Parathyroid adenoma (tissue), 2 donors: ENCODE data around the gene SETSIP.

ENCODE experiments used
- H2AFZ ChIP-seq: fragments of 300-600 bp; sonication (generic); one replicate; pipeline ENCODE4 v1.7.0; 2017; ENCODE audit warnings: antibody characterized with exemption, mild to moderate bottlenecking
- H3K27ac ChIP-seq: fragments of 300-600 bp; sonication (generic); one replicate; pipeline ENCODE4 v1.7.0; 2017
- H3K27me3 ChIP-seq: fragments of 300-600 bp; sonication (generic); one replicate; pipeline ENCODE4 v1.7.0; 2017; ENCODE audit warnings: low read length; ENCODE audit not compliant: control insufficient read depth, insufficient read depth
- H3K36me3 ChIP-seq: fragments of 300-600 bp; sonication (generic); one replicate; pipeline ENCODE4 v1.7.0; 2017; ENCODE audit warnings: low read length; ENCODE audit not compliant: control insufficient read depth, insufficient read depth
- H3K4me1 ChIP-seq: fragments of 300-600 bp; sonication (generic); one replicate; pipeline ENCODE4 v1.7.0; 2017; ENCODE audit warnings: control low read depth
- H3K4me2 ChIP-seq: fragments of 300-600 bp; sonication (generic); one replicate; pipeline ENCODE4 v1.7.0; 2017; ENCODE audit warnings: low read length
- H3K4me3 ChIP-seq: fragments of 300-600 bp; sonication (generic); one replicate; pipeline ENCODE4 v1.7.0; 2017; ENCODE audit warnings: low read depth, low read length
- H3K79me2 ChIP-seq: fragments of 300-600 bp; sonication (generic); one replicate; pipeline ENCODE4 v1.7.0; 2017; ENCODE audit warnings: control low read depth
- H3K9ac ChIP-seq: fragments of 300-600 bp; sonication (generic); one replicate; pipeline ENCODE4 v1.7.0; 2017; ENCODE audit warnings: mild to moderate bottlenecking
- H3K9me3 ChIP-seq: fragments of 300-600 bp; sonication (generic); one replicate; pipeline ENCODE4 v1.7.0; 2017; ENCODE audit warnings: low read length; ENCODE audit not compliant: control insufficient read depth
- CTCF ChIP-seq: fragments of 300-600 bp; sonication (generic); IDR thresholded peaks from one replicate; pipeline ENCODE4 v1.7.0; 2017; ENCODE audit warnings: antibody characterized with exemption, mild to moderate bottlenecking
- donor health status: primary hyperparathyroidism.

Gene SETSIP

GRCh38 chr1:92105546-92106081 is 30.4 kb upstream of the SETSIP start:
- H3K4me3 ChIP-seq: no peak overlapping the region
- no peak overlapping the region for H3K4me2 ChIP-seq
- H3K79me2 ChIP-seq: no peaks in the 10 kb centered on the region
- H3K27ac ChIP-seq: no peak overlapping the region
- no peak overlapping the region for H3K9ac ChIP-seq
- H3K9me3 ChIP-seq: no peaks in the 10 kb centered on the region
- TF ChIP-seq CTCF: no peak
- no peaks in the 10 kb centered on the region for H3K4me1 ChIP-seq
- no peaks in the 10 kb centered on the region for H3K27me3 ChIP-seq
- H2AFZ ChIP-seq: no peak overlapping the region
- no peaks in the 10 kb centered on the region for H3K36me3 ChIP-seq

GRCh38 chr1:92096317-92096716 is 21.1 kb upstream of the SETSIP start:
- Histone ChIP-seq H3K4me2 (no peak overlapping the region), H3K27me3 (no peaks in the 10 kb centered on the region), H3K27ac (no peak overlapping the region), H3K9ac (no peak overlapping the region), H3K79me2 (no peaks in the 10 kb centered on the region), H3K4me3 (no peak overlapping the region), H3K4me1 (no peaks in the 10 kb centered on the region), H3K36me3 (no peaks in the 10 kb centered on the region), H3K9me3 (no peaks in the 10 kb centered on the region), H2AFZ (no peak overlapping the region)
- no peak for TF ChIP-seq CTCF

GRCh38 chr1:92095874-92096273 is 20.7 kb upstream of the SETSIP start:
- no peak for TF ChIP-seq CTCF

GRCh38 chr1:92094595-92094994 is 19.4 kb upstream of the SETSIP start:
- H3K9me3 ChIP-seq: no peaks in the 10 kb centered on the region
- no peaks in the 10 kb centered on the region for H3K4me1 ChIP-seq
- no peak for TF ChIP-seq CTCF
- H3K4me2 ChIP-seq: no peak overlapping the region
- no peaks in the 10 kb centered on the region for H3K27me3 ChIP-seq
- H3K4me3 ChIP-seq: no peak overlapping the region
- H3K79me2 ChIP-seq: no peaks in the 10 kb centered on the region
- no peaks in the 10 kb centered on the region for H3K36me3 ChIP-seq
- no peak overlapping the region for H3K9ac ChIP-seq
- no peak overlapping the region for H2AFZ ChIP-seq
- H3K27ac ChIP-seq: no peak overlapping the region

More at GRCh38 chr1:92095874-92096273, 20.7 kb upstream of the SETSIP start:
- Histone ChIP-seq H3K4me1 (no peaks in the 10 kb centered on the region), H3K4me2 (no peak overlapping the region), H3K79me2 (no peaks in the 10 kb centered on the region), H3K4me3 (no peak overlapping the region), H3K9ac (no peak overlapping the region), H3K36me3 (no peaks in the 10 kb centered on the region), H3K27ac (no peak overlapping the region), H3K9me3 (no peaks in the 10 kb centered on the region), H3K27me3 (no peaks in the 10 kb centered on the region), H2AFZ (no peak overlapping the region)

GRCh38 chr1:92094090-92094489 is 18.9 kb upstream of the SETSIP start:
- no peak overlapping the region for H2AFZ ChIP-seq
- no peak overlapping the region for H3K4me2 ChIP-seq
- no peaks in the 10 kb centered on the region for H3K36me3 ChIP-seq
- no peak overlapping the region for H3K27ac ChIP-seq
- H3K27me3 ChIP-seq: no peaks in the 10 kb centered on the region
- H3K4me3 ChIP-seq: no peak overlapping the region
- no peaks in the 10 kb centered on the region for H3K4me1 ChIP-seq
- H3K9ac ChIP-seq: no peak overlapping the region
- H3K79me2 ChIP-seq: no peaks in the 10 kb centered on the region
- no peak for TF ChIP-seq CTCF
- no peaks in the 10 kb centered on the region for H3K9me3 ChIP-seq
